M059J (cell line): Measurements from ENCODE around the gene MYO5B. TPM values are rescaled to one million over a fixed set of nuclear protein-coding genes. Genes with fewer than 3 reads are reported as not detected.
"Not testable (repeated sequence)": the region's sequence is repeated elsewhere in the genome, so short reads cannot be mapped to it uniquely, and the experiment has no call there.

Source experiments
- DNase-seq: peaks from one replicate; pipeline ENCODE4 v3.0.0-alpha.2; 2012; ENCODE audit warnings: low read depth
- total RNA-seq: library from RNA; depleted of rRNA; stranded (reverse); fragments of >200 nt; shearing (Covaris generic); gene quantifications from 2 replicates; pipeline ENCODE4 v1.2.3, GENCODE V29; 2014

Gene MYO5B
- total RNA-seq, 1 experiment from 2014 or later, result 4.1 TPM

GRCh38 chr18:49837889-49838288, 357.1 kb downstream of the MYO5B start:
- DNase-seq, result no peak

GRCh38 chr18:49837316-49837835, 357.6 kb downstream of the MYO5B start:
- DNase-seq, result not testable (repeated sequence)

GRCh38 chr18:49835405-49835804, 359.5 kb downstream of the MYO5B start:
- DNase-seq, result no peak

- DNase-seq, result peak; percentile 23
These were observed 360.7 kb downstream of the MYO5B start for GRCh38 chr18:49834258-49834657.

GRCh38 chr18:49833814-49834213, 361.1 kb downstream of the MYO5B start:
- no peak for DNase-seq

- no peak for DNase-seq
These were observed 362.7 kb downstream of the MYO5B start for GRCh38 chr18:49832221-49832647.

- DNase-seq, result no peak
These were observed 367.0 kb downstream of the MYO5B start for GRCh38 chr18:49827996-49828395.

- DNase-seq, result peak; percentile 53
These were observed 374.9 kb downstream of the MYO5B start for GRCh38 chr18:49819823-49820671.

- DNase-seq, result no peak
These were observed 375.8 kb downstream of the MYO5B start for GRCh38 chr18:49819071-49819662.

GRCh38 chr18:49817947-49818346, 377.0 kb downstream of the MYO5B start:
- no peak for DNase-seq

- no peak for DNase-seq
These were observed 379.0 kb downstream of the MYO5B start for GRCh38 chr18:49815927-49816326.

- peak; percentile 61 for DNase-seq
These were observed 380.8 kb downstream of the MYO5B start for GRCh38 chr18:49814147-49814499.

- peak; percentile 88 for DNase-seq
These were observed 381.4 kb downstream of the MYO5B start, which contains the start of gene ACAA2 for GRCh38 chr18:49813319-49814146. Gene ACAA2 (minus strand): TSS chr18:49813533. CDS start chr18:49813484, 49 bp downstream.

GRCh38 chr18:49813069-49813318, 382.0 kb downstream of the MYO5B start:
- DNase-seq, result peak; percentile 47

GRCh38 chr18:49812286-49813068, 382.5 kb downstream of the MYO5B start:
- no peak for DNase-seq

- DNase-seq, result no peak
These were observed 383.6 kb downstream of the MYO5B start for GRCh38 chr18:49811151-49811938.

GRCh38 chr18:49808553-49809191, 386.3 kb downstream of the MYO5B start:
- not testable (repeated sequence) for DNase-seq

- no peak for DNase-seq
These were observed 390.9 kb downstream of the MYO5B start for GRCh38 chr18:49804096-49804495.

- DNase-seq, result no peak
These were observed 392.3 kb downstream of the MYO5B start for GRCh38 chr18:49802623-49803022.

GRCh38 chr18:49800491-49800890, 394.5 kb downstream of the MYO5B start:
- DNase-seq, result not testable (repeated sequence)
